ENCODE data around the gene CABYR.
"Not testable (repeated sequence)": the region's sequence is repeated elsewhere in the genome, so short reads cannot be mapped to it uniquely, and the experiment has no call there.

- TF ChIP-seq CTCF (IDR thresholded peaks at IDR 0.05 in 4 of 5, conservative IDR thresholded peaks at IDR 0.05 in 1 of 5); POLR2A (IDR thresholded peaks at IDR 0.05): not testable (repeated sequence)
These were observed 10.7 kb downstream of the CABYR start for GRCh38 chr18:24149591-24149990.
